Measurements from ENCODE around the gene ZCCHC3.
"Not testable (repeated sequence)": the region's sequence is repeated elsewhere in the genome, so short reads cannot be mapped to it uniquely, and the experiment has no call there.

ZCCHC3 gene, protein sequence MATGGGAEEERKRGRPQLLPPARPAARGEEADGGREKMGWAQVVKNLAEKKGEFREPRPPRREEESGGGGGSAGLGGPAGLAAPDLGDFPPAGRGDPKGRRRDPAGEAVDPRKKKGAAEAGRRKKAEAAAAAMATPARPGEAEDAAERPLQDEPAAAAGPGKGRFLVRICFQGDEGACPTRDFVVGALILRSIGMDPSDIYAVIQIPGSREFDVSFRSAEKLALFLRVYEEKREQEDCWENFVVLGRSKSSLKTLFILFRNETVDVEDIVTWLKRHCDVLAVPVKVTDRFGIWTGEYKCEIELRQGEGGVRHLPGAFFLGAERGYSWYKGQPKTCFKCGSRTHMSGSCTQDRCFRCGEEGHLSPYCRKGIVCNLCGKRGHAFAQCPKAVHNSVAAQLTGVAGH

DNA sequence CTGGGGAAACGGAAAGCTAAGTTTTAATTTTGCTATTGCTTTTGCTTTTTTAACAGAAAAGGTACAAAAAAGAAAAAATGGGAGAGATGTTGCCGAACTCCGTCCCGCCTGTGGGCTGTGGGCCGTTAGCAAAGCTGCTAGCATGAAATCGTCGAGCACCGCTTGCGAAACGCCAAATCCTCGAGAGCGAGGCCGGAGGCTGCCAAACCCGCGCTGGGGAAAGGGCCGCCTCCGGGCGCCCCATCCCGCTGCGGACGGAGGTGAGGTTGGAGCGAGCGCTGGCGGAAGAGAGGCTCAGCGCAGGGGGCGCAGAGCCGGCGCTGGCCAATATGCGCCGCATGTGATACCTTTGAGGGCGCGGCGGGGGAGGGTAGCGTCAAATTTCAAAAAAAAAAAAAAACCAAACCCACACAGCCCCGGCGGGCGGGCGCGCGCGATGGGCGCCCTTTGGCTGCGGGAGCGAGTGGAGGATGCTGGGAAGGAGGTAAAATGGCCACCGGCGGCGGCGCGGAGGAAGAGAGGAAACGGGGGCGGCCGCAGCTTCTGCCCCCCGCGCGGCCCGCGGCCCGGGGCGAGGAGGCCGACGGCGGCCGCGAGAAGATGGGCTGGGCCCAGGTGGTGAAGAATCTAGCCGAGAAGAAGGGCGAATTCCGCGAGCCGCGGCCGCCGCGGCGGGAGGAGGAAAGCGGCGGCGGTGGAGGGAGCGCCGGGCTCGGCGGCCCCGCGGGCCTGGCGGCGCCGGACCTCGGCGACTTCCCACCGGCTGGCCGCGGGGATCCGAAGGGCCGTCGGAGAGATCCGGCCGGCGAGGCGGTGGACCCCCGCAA, at the start of gene ZCCHC3:
TSS of gene ZCCHC3 (plus strand) at position 473 of the 827 bp plus-strand sequence. CDS start at position 490, 17 bp downstream.
- peak; percentile 70 to 75 for DNase-seq (ENCODE audit: extremely low read depth in 1 of 2, low read depth in 1 of 2)

DNA sequence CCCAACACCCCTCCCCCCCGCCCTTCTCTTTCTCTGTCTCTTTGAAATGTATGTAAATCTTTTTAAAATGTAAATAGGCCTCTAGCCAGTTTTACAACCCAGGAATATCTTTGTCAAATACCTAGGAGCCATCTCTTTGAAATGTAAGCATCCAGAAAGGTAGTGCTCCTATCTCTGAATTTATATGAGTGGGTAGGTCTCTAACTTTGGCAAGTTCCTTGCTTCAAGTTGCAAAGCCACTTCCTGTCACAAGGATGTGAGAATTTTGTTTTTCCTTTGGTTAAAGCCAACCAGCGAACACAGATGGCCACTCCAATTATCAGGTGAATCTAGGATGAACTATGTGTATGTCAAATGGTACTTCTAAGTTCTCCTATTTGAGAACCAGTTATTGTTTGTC, 46.0 kb upstream of the ZCCHC3 start:
- DNase-seq (ENCODE audit: extremely low read depth in 1 of 2, low read depth in 1 of 2) = no peak

DNA sequence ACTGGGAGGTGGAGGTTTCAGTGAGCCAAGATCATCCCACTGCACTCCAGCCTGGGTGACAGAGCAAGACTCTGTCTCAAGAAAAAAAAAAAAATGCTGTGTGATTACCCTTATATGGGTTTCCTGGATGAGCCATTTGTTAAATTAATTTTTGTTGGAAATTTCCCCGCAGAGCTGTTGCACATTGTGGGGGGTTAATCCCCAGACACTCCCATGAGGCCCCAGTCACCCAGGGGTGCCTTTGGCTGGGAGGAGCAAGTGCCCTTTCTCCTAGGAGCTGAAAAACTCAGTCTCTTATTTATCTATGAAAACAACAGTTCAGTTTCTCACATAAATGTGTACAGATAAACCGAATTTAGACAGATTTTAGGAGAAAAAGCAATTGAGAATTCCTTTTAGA, 44.6 kb upstream of the ZCCHC3 start:
- no peak for DNase-seq (ENCODE audit: extremely low read depth in 1 of 2, low read depth in 1 of 2)

DNA sequence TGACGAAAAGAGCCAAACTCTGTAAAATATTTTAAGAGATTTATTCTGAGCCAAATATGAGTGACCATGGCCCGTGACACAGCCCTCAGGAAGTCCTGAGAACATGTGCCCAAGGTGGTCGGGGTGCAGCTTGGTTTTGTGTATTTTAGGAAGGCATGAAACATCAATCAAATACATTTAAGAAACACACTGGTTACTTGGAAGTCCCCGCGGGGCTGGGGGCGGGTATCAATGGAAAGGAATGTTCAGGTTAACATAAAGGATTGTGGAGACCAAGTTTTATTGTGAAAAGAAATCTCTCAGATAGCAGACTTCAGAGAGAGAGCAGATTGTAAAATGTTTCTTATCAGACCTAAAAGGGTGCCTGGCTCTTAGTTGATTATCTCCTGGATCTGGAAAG, 43.9 kb upstream of the ZCCHC3 start:
- not testable (repeated sequence) for DNase-seq (ENCODE audit: extremely low read depth in 1 of 2, low read depth in 1 of 2)

DNA sequence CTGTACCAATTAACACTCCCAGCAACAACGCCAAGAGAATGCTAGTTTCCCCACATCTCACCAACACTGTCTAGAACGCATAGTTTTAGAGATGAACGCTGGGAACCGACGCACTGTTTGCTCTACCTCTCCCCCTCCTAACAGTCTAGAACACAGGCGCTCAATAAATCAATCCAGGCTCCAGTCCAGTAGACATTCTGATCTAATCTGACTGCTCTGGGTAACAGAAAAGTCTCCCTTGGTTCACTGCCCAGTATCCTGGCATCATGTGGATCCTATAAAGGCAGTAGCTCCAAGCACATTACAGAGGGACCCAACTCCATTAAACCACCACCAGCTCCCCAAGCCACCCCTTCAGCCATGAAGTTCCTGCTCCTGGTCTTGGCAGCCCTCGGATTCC, 40.0 kb upstream of the ZCCHC3 start, which contains the start of gene DEFB132:
TSS of gene DEFB132 (plus strand) at position 306 of the 400 bp plus-strand sequence. CDS start at position 361, 55 bp downstream.
- DNase-seq (ENCODE audit: extremely low read depth in 1 of 2, low read depth in 1 of 2) = no peak

DNA sequence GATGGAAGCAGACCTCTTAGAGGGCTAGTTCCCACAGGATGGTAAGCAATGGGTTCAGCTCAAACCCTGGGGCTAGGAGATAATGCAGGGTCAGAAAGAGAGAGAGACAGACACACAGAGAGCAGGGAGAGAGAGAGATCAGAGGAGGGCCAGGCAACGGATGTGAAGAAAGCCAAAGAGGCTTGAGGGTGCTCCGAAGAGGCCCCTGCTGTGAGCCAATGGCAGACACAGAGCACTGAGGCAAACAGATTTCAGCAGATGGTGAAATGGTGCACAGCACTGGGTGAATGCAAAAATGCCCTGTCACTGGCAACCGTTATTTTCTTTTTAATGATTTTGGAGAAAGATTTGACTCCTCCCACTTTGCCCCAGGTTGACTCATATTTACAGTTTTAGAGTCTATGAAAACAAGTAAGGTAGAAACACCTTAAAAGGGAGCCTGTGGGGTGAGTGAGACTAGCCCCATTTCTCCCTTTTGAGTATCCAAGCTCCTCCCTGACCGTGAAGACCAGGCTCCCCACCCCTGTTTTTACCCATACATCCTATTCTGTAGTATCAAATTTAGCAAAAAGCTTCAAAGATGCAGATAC, 39.0 kb upstream of the ZCCHC3 start:
- DNase-seq (ENCODE audit: extremely low read depth in 1 of 2, low read depth in 1 of 2) = no peak

DNA sequence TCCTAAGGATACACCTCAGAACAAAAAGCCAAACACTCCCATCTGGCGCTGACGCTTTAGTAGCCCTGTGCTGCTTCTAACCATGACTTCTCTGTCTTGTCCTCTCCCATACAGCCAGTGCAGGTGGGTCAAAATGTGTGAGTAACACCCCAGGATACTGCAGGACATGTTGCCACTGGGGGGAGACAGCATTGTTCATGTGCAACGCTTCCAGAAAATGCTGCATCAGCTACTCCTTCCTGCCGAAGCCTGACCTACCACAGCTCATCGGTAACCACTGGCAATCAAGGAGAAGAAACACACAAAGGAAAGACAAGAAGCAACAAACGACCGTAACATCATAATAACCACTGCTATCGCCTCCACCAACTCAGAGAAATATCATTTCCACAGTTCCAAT, 38.4 kb upstream of the ZCCHC3 start:
- peak in 1 of 2 donors; percentile 8 for DNase-seq (ENCODE audit: extremely low read depth in 1 of 2, low read depth in 1 of 2)

DNA sequence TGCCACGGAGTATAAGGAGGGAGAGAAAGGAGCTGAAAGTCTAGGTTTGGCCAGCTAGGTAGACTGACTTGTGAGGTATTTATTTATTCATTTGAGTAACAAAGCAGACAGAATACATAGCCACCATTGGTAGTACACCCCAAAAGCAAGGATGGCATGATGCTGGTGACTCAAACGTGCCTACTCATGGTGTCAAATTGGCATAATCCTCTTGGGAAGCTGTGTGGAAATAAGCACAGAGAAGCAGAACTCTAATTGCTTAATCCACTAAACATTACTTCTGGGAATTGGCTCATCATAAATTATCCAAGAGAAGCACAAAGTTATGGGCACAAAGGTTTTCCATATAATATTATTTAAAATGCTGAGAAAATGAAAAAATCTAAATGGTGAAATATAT, 37.4 kb upstream of the ZCCHC3 start:
- DNase-seq (ENCODE audit: extremely low read depth in 1 of 2, low read depth in 1 of 2) = no peak

DNA sequence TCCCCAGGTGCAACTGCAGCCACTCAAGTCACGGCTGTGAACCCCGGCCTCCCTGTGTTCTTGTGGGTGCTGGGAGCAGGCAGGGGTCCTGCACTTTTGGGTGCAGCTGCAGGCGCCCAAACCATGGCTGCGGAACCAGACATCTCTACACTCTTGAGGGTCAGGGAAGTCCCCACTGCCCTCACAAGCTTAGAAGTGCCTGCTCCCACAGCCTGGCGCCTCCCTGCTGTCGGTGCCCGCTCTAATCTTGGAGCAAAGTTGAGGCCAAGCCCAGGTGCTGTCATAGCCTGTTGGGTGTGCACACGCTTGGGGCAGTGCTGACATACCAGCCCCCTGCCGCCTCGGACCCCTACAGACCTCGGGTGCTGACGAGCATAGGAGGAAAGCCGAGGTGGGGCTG, 33.7 kb upstream of the ZCCHC3 start:
- no peak for DNase-seq (ENCODE audit: extremely low read depth in 1 of 2, low read depth in 1 of 2)

DNA sequence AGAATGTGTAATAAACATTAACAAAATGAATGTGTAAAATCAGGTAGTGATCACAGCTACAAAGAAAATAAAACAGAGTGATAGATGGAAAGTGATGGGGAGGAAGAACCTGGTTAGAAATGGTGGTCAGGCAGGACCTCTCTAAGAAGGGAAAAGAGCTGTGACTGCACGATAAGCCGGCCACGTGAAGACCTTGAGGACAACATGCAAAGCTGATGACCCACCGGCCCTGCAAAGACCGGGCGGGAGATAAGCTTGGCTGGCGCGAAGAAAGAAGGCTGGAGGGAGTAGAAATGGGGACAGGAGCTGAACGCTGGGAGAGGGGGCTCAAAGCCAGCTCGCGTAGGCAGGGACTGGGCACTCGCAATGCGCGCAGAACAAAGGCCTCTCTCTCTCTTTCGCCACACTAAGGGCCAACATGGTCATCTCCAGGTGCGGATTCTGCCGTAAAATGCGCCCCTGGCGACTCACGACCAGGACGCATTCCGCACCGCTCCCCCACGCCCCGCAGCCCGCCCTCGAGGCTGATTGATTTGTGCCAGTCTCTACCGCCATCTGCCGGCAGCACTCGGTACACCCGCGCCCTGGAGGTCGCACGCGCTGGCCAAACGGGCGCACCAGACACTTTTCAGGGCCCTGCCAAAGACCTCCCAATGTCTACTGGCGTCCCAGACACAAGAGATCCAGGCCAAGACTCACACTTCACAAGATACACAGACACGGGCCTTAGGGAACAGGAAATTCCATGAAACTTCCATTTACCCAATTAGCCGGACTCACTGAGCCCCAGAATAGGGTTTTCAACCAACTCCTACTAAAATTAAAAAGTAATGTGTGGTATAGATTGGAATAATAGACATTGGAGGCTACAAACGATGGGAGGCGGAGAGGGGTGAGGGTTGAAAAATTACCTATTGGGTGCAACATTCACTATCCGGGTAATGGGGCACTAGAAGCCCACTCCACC, 30.5 kb upstream of the ZCCHC3 start:
- peak; percentile 79 for DNase-seq (ENCODE audit: extremely low read depth in 1 of 2, low read depth in 1 of 2)

DNA sequence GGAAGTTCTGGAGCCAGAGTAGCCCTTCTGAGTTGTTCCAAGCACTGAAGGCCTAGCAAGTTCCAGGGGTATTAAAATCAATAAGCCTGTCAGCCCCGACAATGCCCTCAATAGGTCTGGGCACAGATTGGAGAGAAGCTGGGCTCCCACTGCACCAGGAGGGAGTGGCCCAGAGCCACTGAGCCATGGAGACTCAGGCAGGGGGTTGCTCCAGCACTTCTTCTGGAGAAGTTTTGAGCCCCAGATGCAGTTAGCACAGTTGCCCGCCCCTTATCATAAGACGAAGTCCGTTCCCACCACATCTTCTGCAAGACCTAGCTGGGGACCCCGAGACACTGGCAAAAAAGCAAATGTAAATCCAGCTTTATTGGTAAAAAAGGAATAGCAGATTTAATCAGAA, 26.9 kb upstream of the ZCCHC3 start:
- DNase-seq (ENCODE audit: extremely low read depth in 1 of 2, low read depth in 1 of 2) = no peak

DNA sequence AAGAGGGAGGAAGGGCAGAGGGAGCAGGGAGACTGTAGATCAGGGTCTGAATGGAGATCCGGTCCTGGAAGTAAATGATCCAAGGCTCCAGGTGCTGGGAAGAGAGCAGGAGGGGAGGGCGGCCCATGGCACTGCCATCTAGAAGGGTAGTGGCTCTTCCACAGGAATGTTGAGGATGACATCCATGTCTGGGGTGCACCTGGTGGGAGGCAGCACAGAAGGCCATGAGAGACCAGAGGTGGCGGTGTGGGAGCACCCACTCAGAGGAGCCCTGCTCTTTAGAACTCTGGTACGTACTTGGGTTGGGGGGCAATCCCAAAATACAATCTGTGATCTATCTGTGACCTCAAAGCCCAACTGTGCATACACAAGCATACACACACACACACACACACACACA, 26.3 kb upstream of the ZCCHC3 start:
- DNase-seq (ENCODE audit: extremely low read depth in 1 of 2, low read depth in 1 of 2) = no peak

DNA sequence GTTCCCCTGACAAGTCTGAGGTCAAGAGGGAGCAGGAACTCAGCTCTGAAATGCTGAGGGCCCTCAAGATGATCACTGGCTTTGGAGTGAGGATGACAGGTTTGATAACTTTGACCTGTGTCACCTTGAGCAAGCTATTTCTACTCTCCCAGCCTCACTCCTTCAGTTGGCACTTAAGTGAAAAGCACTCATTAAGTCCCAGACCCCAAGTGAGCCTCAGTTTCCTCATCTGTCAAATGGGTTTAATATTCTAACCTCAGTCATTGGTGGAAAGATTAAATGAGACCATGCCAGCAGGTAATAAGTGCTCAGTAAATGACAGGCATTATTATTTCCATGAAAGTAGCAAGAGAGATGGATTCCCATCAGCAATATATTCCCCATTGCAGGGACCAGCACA, 25.8 kb upstream of the ZCCHC3 start:
- no peak for DNase-seq (ENCODE audit: extremely low read depth in 1 of 2, low read depth in 1 of 2)

DNA sequence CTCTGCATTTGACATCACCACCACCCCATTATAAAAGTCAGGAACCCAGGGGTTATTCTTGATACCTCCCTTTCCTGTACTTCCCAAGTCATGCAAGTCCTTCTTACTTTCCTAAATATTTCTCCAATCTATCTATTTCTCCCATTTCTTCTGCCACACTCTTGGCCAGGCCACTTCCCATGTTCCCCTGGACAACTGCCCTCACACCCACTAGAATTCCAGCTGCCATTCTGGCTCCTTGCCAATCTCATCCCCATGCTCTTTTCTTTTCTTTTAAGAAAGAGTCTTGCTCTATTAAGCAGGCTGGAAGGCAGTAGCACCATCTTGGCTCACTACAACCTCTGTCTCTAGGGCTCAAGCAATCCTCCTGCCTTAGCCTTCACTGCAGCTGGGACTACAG, 24.7 kb upstream of the ZCCHC3 start:
- no peak for DNase-seq (ENCODE audit: extremely low read depth in 1 of 2, low read depth in 1 of 2)

DNA sequence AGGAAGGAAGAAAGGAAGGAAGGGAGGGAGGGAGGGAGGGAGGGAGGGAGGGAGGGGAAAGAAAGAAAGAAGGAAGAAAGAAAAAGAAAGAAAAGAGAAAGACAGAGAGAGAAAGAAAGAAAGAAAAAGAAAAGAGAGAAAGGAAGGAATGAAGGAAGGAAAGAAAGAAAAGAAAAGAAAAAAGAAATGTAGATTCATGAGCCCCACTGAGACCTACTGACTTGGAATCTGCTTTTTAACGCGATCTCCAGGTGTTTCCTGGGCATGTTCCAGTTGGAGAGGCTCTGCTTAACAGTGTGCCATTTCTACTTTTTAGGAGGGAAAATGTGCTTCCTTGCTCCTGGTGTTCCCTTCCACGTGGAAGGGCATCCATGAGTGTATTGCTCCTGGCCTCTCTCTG, 23.5 kb upstream of the ZCCHC3 start:
- no peak for DNase-seq (ENCODE audit: extremely low read depth in 1 of 2, low read depth in 1 of 2)

DNA sequence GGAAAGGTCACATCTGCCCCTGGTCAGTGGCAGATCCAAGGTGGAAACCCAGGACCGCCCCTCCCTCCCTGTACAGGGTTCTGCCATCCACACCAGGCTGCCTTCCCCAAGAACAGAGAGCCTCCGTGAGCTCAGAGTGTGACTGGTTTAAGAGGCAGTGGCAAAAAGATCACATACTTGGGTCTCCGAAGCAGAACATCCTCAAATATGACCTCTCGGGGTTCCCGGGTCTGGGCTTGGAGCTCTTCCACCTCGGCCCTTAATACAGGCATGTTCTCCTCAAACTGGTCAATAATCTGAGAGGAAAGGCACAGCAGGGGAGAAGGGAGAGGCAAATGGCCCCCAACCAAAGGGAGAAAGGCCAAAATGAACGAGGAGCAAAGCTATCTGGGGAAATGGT, 21.6 kb upstream of the ZCCHC3 start:
- DNase-seq (ENCODE audit: extremely low read depth in 1 of 2, low read depth in 1 of 2) = no peak

DNA sequence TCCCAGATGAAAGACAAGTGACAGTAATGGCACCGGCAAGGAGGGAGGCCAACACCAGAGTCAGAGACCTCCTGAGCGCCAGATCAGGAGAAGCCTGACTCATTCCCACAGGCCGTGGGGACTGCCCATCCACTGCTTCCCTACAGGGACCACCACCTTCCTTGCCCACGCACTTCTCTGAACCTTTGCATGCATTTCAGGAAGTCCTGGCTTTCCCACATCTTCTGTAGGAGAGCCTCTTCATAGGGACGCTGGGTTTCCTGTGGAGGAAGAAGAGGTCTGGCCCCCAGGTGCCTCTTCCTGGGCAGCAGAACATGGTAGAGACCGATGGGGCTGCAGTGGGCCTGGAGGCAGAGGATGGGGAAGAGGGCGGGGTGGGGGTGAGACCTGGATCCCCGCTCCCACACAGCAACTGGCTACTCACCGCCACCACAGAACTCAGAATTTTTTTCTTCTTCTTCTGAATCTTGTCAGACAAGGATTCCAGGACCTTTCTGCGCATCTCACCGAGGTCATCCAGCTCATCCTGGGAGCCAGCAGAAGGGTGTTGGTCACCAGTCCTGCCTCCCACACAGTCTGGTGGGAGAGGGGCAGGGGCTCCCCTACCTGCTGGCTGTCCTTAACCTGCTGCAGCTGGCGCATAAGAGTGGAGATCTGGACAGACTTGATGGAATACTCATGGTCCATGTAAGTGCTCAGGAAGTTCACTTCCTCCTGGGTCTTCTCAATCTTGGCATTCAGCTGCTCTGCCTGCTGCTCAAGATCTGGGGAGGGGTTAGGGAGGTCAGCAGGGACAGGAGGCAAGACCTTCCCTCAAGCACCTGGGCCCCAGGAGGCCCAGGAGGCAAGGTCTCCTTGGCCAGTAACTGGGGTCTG, 20.5 kb upstream of the ZCCHC3 start:
- no peak for DNase-seq (ENCODE audit: extremely low read depth in 1 of 2, low read depth in 1 of 2)

DNA sequence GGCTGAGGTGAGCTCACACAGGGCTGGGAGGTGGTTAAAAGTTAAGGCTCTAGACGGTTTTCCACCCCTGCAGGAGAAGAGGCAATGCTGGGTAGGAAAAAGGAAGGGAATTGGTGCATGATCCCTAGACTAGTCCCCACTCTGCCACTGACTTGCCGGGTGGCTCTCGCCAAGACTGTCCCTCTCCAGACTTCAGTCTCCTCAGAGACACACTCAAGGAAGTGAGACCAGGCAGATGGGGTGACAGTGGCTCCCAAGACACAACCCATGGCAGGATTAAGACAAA, 19.9 kb upstream of the ZCCHC3 start:
- DNase-seq (ENCODE audit: extremely low read depth in 1 of 2, low read depth in 1 of 2) = no peak

DNA sequence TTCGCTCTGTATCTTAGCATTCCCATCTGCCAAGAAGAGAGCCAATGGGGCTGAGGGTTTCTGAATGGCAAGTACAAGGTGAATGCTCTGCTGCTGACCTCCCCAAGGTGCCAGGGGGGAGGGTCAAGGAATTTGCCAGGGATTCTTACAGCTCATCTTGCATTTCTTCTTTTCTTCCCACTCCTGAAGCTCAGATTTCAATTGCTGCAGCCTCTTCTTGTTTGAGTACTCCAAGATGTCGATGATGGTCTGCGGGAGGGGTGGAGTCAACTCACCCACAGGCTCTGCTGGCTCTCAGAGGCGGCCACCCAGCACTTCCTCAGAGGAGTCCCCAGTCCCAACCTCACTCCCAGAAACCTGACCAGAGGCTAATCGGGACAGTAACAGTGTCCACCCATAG, 19.2 kb upstream of the ZCCHC3 start:
- no peak for DNase-seq (ENCODE audit: extremely low read depth in 1 of 2, low read depth in 1 of 2)
